NCI-H2196 treated with DMSO at 0.1 percent for 48 hours (cell line): ENCODE measurements around the gene ABHD15.

Experiments
- DNase-seq: peaks from one replicate; lab custom pipeline; 2025; ENCODE audit not compliant: unreplicated experiment; lab: John Stamatoyannopoulos, UW

Gene ABHD15

GRCh38 chr17:29594519-29595090 is 27.8 kb upstream of the ABHD15 start:
- no peak for DNase-seq

- DNase-seq, result no peak
These were observed 27.0 kb upstream of the ABHD15 start for GRCh38 chr17:29593591-29594518.

- peak; percentile 15 for DNase-seq
These were observed 26.2 kb upstream of the ABHD15 start, which contains the start of gene ANKRD13B for GRCh38 chr17:29592850-29593551. Gene ANKRD13B, plus strand, starts transcription at chr17:29593132. Its CDS starts 490 bp downstream, at chr17:29593622.

GRCh38 chr17:29591737-29592608 is 25.1 kb upstream of the ABHD15 start:
- peak; percentile 73 for DNase-seq

- DNase-seq, result peak; percentile 47
These were observed 24.4 kb upstream of the ABHD15 start for GRCh38 chr17:29591146-29591736.

- no peak for DNase-seq
These were observed 23.7 kb upstream of the ABHD15 start for GRCh38 chr17:29590411-29591145.

- peak; percentile 45 for DNase-seq
These were observed 22.9 kb upstream of the ABHD15 start, which contains the start of gene GIT1 for GRCh38 chr17:29589524-29590410. Gene GIT1, minus strand, starts transcription at chr17:29589648. Its CDS starts 270 bp downstream, at chr17:29589378.

GRCh38 chr17:29588562-29589411 is 21.9 kb upstream of the ABHD15 start:
- no peak for DNase-seq

GRCh38 chr17:29588017-29588561 is 21.3 kb upstream of the ABHD15 start:
- no peak for DNase-seq

GRCh38 chr17:29587591-29587990 is 20.8 kb upstream of the ABHD15 start:
- no peak for DNase-seq

- no peak for DNase-seq
These were observed 20.0 kb upstream of the ABHD15 start for GRCh38 chr17:29586676-29587469.

GRCh38 chr17:29585080-29585751 is 18.4 kb upstream of the ABHD15 start:
- DNase-seq, result no peak

GRCh38 chr17:29584452-29585079 is 17.7 kb upstream of the ABHD15 start:
- DNase-seq, result no peak

- no peak for DNase-seq
These were observed 16.7 kb upstream of the ABHD15 start for GRCh38 chr17:29583324-29584248.
